Endothelial cell of umbilical vein (primary cell): Measurements from ENCODE around the gene POLR2C. TPM values are rescaled to one million over a fixed set of nuclear protein-coding genes. Genes with fewer than 3 reads are reported as not detected.
"Not testable (repeated sequence)": the region's sequence is repeated elsewhere in the genome, so short reads cannot be mapped to it uniquely, and the experiment has no call there.

ENCODE experiments used
- BruUV-seq: library from RNA; stranded (reverse); fragments of 400-500 nt; replicated peaks from 2 replicates; lab custom pipeline; 2021; lab: Mats Ljungman, UMichigan
- CTCF ChIA-PET: fragments of 300-600, 350-600 bp; sonication (Branson Sonifier 250); formaldehyde crosslinking; loops from one replicate; lab custom pipeline; 2021; ENCODE audit warnings: antibody characterized with exemption, inconsistent platforms; lab: Charles Lee
- POLR2A ChIA-PET: fragments of 300-600, 350-600 bp; sonication (Branson Sonifier 250); formaldehyde crosslinking; loops from one replicate; lab custom pipeline; 2021; ENCODE audit warnings: antibody characterized with exemption, inconsistent platforms; lab: Charles Lee
- DNase-seq: peaks from one replicate; pipeline ENCODE4 v3.0.0-alpha.2; 2011; ENCODE audit warnings: low read depth, low spot score
- FAIRE-seq: peaks from 2 replicates; lab custom pipeline; 2011; peaks lifted over from hg19 to GRCh38; lab: Jason Lieb, UNC
- H2AFZ ChIP-seq: 2 replicates; pipeline ENCODE4 v1.6.0; 2012; ENCODE audit warnings: low read depth, low read length, control low read depth, inconsistent platforms
- H3K27ac ChIP-seq: 2 replicates; pipeline ENCODE4 v1.5.1; 2011; ENCODE audit warnings: low read depth, mild to moderate bottlenecking, control low read depth, low read length, moderate library complexity; ENCODE audit not compliant: insufficient read depth
- H3K27me3 ChIP-seq, 2 experiments: 2 replicates each; pipeline versions ENCODE4 v1.6.0 to v1.6.1; 2011; ENCODE audit warnings: low read length in 2 of 2, mixed read lengths in 1 of 2; ENCODE audit not compliant: control insufficient read depth in 2 of 2, insufficient read depth in 2 of 2
- H3K36me3 ChIP-seq, 2 experiments: 2 replicates in 1 of 2; 3 replicates in 1 of 2; pipeline ENCODE4 v1.5.1; 2011; ENCODE audit warnings: low read length in 2 of 2, mild to moderate bottlenecking in 1 of 2, moderate library complexity in 1 of 2; ENCODE audit not compliant: control insufficient read depth in 2 of 2, insufficient read depth in 2 of 2; ENCODE audit errors: extremely low read depth in 1 of 2
- H3K4me1 ChIP-seq: 3 replicates; pipeline ENCODE4 v1.5.1; 2011; ENCODE audit warnings: mild to moderate bottlenecking, low read length; ENCODE audit not compliant: control insufficient read depth, insufficient read depth; ENCODE audit errors: extremely low read depth
- H3K4me2 ChIP-seq: 2 replicates; pipeline ENCODE4 v1.6.1; 2011; ENCODE audit warnings: low read length, control low read depth, mixed read lengths; ENCODE audit not compliant: insufficient read depth
- H3K4me3 ChIP-seq, 3 experiments: fragments of 200-600 bp in 1 of 3; sonication (generic), shearing (Covaris generic) in 1 of 3; replicated peaks in 1 of 3; 2 replicates each; pipeline ENCODE4 v1.5.1; 2011 to 2016; ENCODE audit warnings: control low read depth in 3 of 3, low read length in 3 of 3, mild to moderate bottlenecking in 2 of 3, inconsistent platforms in 1 of 3, low read depth in 1 of 3, moderate library complexity in 1 of 3; ENCODE audit not compliant: insufficient read depth in 1 of 3
- H3K79me2 ChIP-seq: 2 replicates; pipeline ENCODE4 v1.6.0; 2012; ENCODE audit warnings: low read length, inconsistent platforms; ENCODE audit not compliant: control insufficient read depth, insufficient read depth
- H3K9ac ChIP-seq: replicated peaks from 2 replicates; pipeline ENCODE3; 2011; ENCODE audit warnings: low read length, control low read depth; ENCODE audit not compliant: insufficient read depth; ENCODE audit errors: extremely low read depth
- H3K9me1 ChIP-seq: replicated peaks from 3 replicates; pipeline ENCODE4 v1.6.0; 2011; ENCODE audit warnings: mild to moderate bottlenecking, low read length; ENCODE audit not compliant: control insufficient read depth, insufficient read depth; ENCODE audit errors: extremely low read depth
- H3K9me3 ChIP-seq: replicated peaks from 2 replicates; pipeline ENCODE4 v1.5.1; 2012; ENCODE audit warnings: low read length, inconsistent platforms; ENCODE audit not compliant: control insufficient read depth, insufficient read depth
- H4K20me1 ChIP-seq: replicated peaks from 2 replicates; pipeline ENCODE3; 2011; ENCODE audit warnings: mild to moderate bottlenecking, low read length; ENCODE audit not compliant: control insufficient read depth, insufficient read depth; ENCODE audit errors: extremely low read depth
- FOS ChIP-seq: IDR thresholded peaks from 2 replicates; pipeline ENCODE4 v1.6.1; 2011; ENCODE audit warnings: mild to moderate bottlenecking, low read length, moderate library complexity, borderline replicate concordance; ENCODE audit not compliant: insufficient read depth
- GATA2 ChIP-seq: IDR thresholded peaks from 2 replicates; pipeline ENCODE4 v1.7.0; 2011; ENCODE audit warnings: low read depth, mild to moderate bottlenecking, moderate library complexity, mixed read lengths, low read length; ENCODE audit not compliant: insufficient read length, insufficient read depth
- MYC ChIP-seq: IDR thresholded peaks from one replicate; pipeline ENCODE4 v1.6.1; 2011; ENCODE audit warnings: mild to moderate bottlenecking, low read depth, low read length
- POLR2AphosphoS5 ChIP-seq: IDR thresholded peaks from 2 replicates; pipeline ENCODE4 v1.6.1; 2012; ENCODE audit warnings: low read depth, mild to moderate bottlenecking, control low read depth, low read length, moderate library complexity; ENCODE audit not compliant: insufficient read depth
- dilution Hi-C: fragments of 300-500 bp; cut with MboI; formaldehyde crosslinking; loops from one replicate; pipeline ENCODE4 v1.15.0; 2019; ENCODE audit warnings: low sequenced_read_pairs; ENCODE audit not compliant: extremely low pct_ligation_motif_present
- intact Hi-C: fragments of 100-400 bp; cut with micrococcal nuclease; formaldehyde crosslinking; loops from one replicate; pipeline ENCODE4 v1.10.0; 2022
- polyA plus RNA-seq, 4 experiments: library from polyadenylated mRNA; depleted of rRNA in 3 of 4; stranded (reverse) in 3 of 4; unstranded in 1 of 4; fragments of >200 nt; gene quantifications; 2 replicates each; pipeline versions ENCODE4 v1.2.1 to v1.2.3, GENCODE V29; 2011 to 2012; ENCODE audit warnings: missing spikeins in 1 of 4
- total RNA-seq: library from RNA; stranded (reverse); gene quantifications from 2 replicates; pipeline ENCODE4 v1.2.3, GENCODE V29; 2021

Gene POLR2C
- total and polyA plus RNA-seq, 2 donors (not counting 3 experiments of a cell fraction or from before 2014, with no cell fraction given) = 65.2 to 129 TPM

DNA sequence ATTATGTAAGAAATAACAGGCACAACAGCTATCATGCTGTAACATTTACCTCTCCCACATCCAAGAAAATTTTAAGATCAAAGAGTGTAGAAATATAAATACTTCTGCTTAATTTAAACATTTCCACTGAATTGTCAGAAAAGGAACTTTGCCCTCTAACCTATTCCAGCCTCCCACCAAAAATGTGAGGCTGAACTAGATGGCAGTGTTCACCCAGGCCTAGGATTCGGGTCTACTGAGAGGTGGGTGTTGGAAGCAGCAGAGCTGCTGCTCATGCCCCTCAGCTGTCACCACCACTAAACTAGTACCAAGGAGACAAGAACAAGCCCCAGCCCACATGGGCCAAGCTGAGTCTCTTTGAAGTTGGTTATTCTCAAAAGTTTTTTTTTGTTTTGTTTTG, 26.6 kb upstream of the POLR2C start:
- intact Hi-C loops = no loop called here
- Histone ChIP-seq H3K79me2 (peaks cover 3% of the 10 kb centered on the region), H3K4me1 (no peaks in the 10 kb centered on the region), H3K4me2 (no peak overlapping the region), H3K9ac (no peak overlapping the region), H3K27ac (no peak overlapping the region), H3K36me3 (peaks cover 22 to 31% of the 10 kb centered on the region in 2 experiments), H3K4me3 (no peak overlapping the region), H3K9me1 (no peaks in the 10 kb centered on the region), H3K9me3 (no peaks in the 10 kb centered on the region), H4K20me1 (no peaks in the 10 kb centered on the region), H2AFZ (no peak overlapping the region), H3K27me3 (no peaks in the 10 kb centered on the region)
- FAIRE-seq = no peak
- no peak for DNase-seq
- TF ChIP-seq MYC (no peak), FOS (no peak), GATA2 (no peak), POLR2AphosphoS5 (no peak)
- BruUV-seq = no TSS peak
- dilution Hi-C loops = no loop called here
- ChIA-PET CTCF (interaction anchor here (1.0 to 1.5 kb wide), 2 partner anchors 26 to 84 kb away, joined by 3 to 4 read pairs; partner anchors contain the start of gene POLR2C), POLR2A (no interaction called here)

DNA sequence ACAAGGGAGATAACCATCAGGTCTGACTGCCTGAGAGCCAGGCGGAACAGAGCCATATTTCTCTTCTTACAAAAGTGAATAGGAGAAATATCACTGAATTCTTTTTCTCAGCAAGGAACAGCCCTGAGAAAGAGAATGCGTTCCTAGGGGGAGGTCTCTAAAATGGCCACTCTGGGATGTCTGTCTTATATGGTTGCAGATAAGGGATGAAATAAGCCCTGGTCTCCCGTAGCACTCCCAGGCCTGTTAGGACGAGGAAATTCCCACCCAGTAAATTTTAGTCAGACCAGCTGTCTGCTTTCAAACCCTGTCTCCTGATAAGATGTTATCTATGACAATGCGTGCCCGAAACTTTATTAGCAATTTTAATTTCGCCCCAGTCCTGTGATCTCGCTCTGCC, 22.5 kb upstream of the POLR2C start:
- H3K4me1 ChIP-seq, BruUV-seq, dilution Hi-C loops, H3K9ac ChIP-seq, H4K20me1 ChIP-seq, H3K36me3 ChIP-seq, H3K4me3 ChIP-seq, intact Hi-C loops, H3K27me3 ChIP-seq, CTCF ChIA-PET, H3K9me1 ChIP-seq, H3K9me3 ChIP-seq, H2AFZ ChIP-seq, DNase-seq, FAIRE-seq, H3K4me2 ChIP-seq, H3K27ac ChIP-seq, POLR2A ChIA-PET: not testable (repeated sequence)
- H3K79me2 ChIP-seq = peaks cover 40% of the 10 kb centered on the region

DNA sequence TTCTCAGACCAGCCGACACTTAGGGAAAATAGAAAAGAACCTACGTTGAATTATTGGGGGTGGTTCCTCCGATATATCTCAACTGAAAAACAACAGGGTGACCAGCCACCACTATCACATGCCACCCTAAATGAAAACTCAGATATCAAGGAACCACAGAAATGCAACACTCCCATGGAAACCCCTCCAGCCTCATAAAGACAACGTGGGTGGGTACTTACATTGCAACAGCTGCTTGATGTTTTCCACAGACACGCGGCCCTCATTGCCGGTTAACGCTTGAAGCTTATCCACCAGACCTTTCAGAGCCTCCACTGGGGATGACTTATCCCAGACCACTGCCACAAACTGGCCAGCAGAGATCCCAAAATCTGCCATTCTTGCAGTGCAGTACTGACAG, 21.9 kb upstream of the POLR2C start:
- H3K79me2 ChIP-seq = peaks cover 46% of the 10 kb centered on the region
- DNase-seq, H2AFZ ChIP-seq, H3K4me3 ChIP-seq, CTCF ChIA-PET, H3K9me3 ChIP-seq, H3K9me1 ChIP-seq, POLR2A ChIA-PET, H3K36me3 ChIP-seq, dilution Hi-C loops, H4K20me1 ChIP-seq, FAIRE-seq, H3K9ac ChIP-seq, H3K4me1 ChIP-seq, H3K27ac ChIP-seq, H3K27me3 ChIP-seq, H3K4me2 ChIP-seq, BruUV-seq, intact Hi-C loops: not testable (repeated sequence)
